Left lobe of liver (tissue), 2 donors: ENCODE measurements around the gene PPP2R3A. TPM values are rescaled to one million over a fixed set of nuclear protein-coding genes. Genes with fewer than 3 reads are reported as not detected.

ENCODE experiments used
- ATAC-seq: fragments of 200-7000 bp; cut with Tn5 transposase; one replicate; pipeline ENCODE4 v1.9.1; 2020; ENCODE audit warnings: mild to moderate bottlenecking, moderate library complexity
- DNase-seq: peaks from one replicate; pipeline ENCODE4 v3.0.0-alpha.2; 2020; ENCODE audit warnings: low spot score
- total RNA-seq: library from RNA; stranded (reverse); gene quantifications from one replicate; pipeline ENCODE4 v1.2.1, GENCODE V29; 2021
- donor health status: DM: no; HTN: no; CAD: no; lungs with moderate emphysema.
- donor health status: DM: no; HTN: yes; CAD: no.

Gene PPP2R3A
- total RNA-seq, 1 donor from 2014 or later: 1.5 TPM

- ATAC-seq (no peak), DNase-seq (no peak)
Measured at GRCh38 chr3:135966271-135966961, 888 bp downstream of the PPP2R3A start.

GRCh38 chr3:135966962-135967274, 1.4 kb downstream of the PPP2R3A start:
- no peak for DNase-seq
- no peak for ATAC-seq

- ATAC-seq: no peak
- no peak for DNase-seq
Measured at GRCh38 chr3:135967867-135968266, 2.3 kb downstream of the PPP2R3A start.

GRCh38 chr3:135970506-135971116, 5.1 kb downstream of the PPP2R3A start:
- no peak for ATAC-seq
- DNase-seq: no peak

GRCh38 chr3:135973841-135974240, 8.3 kb downstream of the PPP2R3A start:
- no peak for ATAC-seq
- DNase-seq: no peak

- DNase-seq: no peak
- no peak for ATAC-seq
Measured at GRCh38 chr3:135975053-135975452, 9.5 kb downstream of the PPP2R3A start.

GRCh38 chr3:135975536-135975935, 10.0 kb downstream of the PPP2R3A start:
- no peak for DNase-seq
- ATAC-seq: no peak

- DNase-seq (no peak), ATAC-seq (no peak)
Measured at GRCh38 chr3:135980343-135980742, 14.8 kb downstream of the PPP2R3A start.

- ATAC-seq (no peak), DNase-seq (no peak)
Measured at GRCh38 chr3:135981701-135982403, 16.3 kb downstream of the PPP2R3A start.

- DNase-seq (no peak), ATAC-seq (no peak)
Measured at GRCh38 chr3:135982404-135982761, 16.9 kb downstream of the PPP2R3A start.

- no peak for ATAC-seq
- DNase-seq: no peak
Measured at GRCh38 chr3:135982922-135983581, 17.5 kb downstream of the PPP2R3A start.

- no peak for ATAC-seq
Measured at GRCh38 chr3:135987661-135988060, 22.1 kb downstream of the PPP2R3A start.

GRCh38 chr3:135989242-135989641, 23.7 kb downstream of the PPP2R3A start:
- ATAC-seq (no peak), DNase-seq (no peak)

More at GRCh38 chr3:135987661-135988060, 22.1 kb downstream of the PPP2R3A start:
- no peak for DNase-seq

GRCh38 chr3:135990903-135991302, 25.4 kb downstream of the PPP2R3A start:
- no peak for DNase-seq

GRCh38 chr3:135991621-135992020, 26.1 kb downstream of the PPP2R3A start:
- no peak for DNase-seq
- ATAC-seq: no peak

More at GRCh38 chr3:135990903-135991302, 25.4 kb downstream of the PPP2R3A start:
- ATAC-seq: no peak

GRCh38 chr3:135992072-135992471, 26.5 kb downstream of the PPP2R3A start:
- no peak for DNase-seq
- no peak for ATAC-seq

- DNase-seq: no peak
- ATAC-seq: no peak
Measured at GRCh38 chr3:135994708-135995337, 29.3 kb downstream of the PPP2R3A start.

- no peak for ATAC-seq
- DNase-seq: no peak
Measured at GRCh38 chr3:135995766-135996165, 30.2 kb downstream of the PPP2R3A start.

GRCh38 chr3:135997554-135998320, 32.2 kb downstream of the PPP2R3A start:
- ATAC-seq (no peak), DNase-seq (no peak)

GRCh38 chr3:136008221-136008620, 42.7 kb downstream of the PPP2R3A start:
- ATAC-seq (no peak), DNase-seq (no peak)
